ENCODE measurements around the gene PLXNA1. TPM values are rescaled to one million over a fixed set of nuclear protein-coding genes. Genes with fewer than 3 reads are reported as not detected.
A peak's percentile ranks its signal among the peaks of the same experiment; 100 is the strongest.

Gene PLXNA1
- total and polyA plus RNA-seq, 10 of the 15 experiments (the other 5 are each of a cell fraction or from before 2014, with no cell fraction given) = 0.03 to 16.4 (median 2.5) TPM

DNA sequence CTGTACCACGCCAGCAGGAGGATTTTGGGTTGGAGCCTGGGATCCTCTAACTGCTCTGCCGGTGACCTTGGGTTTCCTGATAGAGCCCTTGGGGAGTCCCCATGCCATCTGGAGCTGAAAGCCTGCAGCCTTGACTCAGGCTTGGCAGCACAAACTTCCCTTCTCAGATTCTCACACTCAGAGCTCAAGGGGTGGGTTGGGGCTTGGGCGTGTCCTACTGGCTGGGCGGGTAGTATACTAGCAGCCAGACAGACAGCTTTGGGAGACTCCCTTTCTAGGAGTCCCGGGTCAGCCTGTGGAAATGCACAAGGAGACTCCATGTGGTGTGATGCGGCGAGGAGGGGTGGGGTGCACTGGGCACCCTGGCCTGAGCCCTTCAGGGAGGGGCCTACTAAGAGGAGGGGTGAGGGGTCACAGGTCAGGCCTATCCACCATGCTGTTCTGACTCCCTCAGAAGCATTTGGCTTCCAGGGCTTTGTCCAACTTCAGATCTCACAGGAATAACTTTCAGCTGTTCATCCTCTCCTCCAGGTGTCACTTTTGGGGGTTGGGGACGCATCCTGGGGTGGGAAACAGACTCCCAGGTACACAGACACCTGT, 21.6 kb upstream of the PLXNA1 start:
- SMC1A ChIA-PET (ENCODE audit: uncharacterized antibody, unreplicated experiment) = interaction anchor here (1.0 kb wide), 1 partner anchor 9 kb away, joined by 4 read pairs; no protein-coding TSS in a partner anchor
- H3K27ac ChIP-seq (ENCODE audit: control insufficient read depth, insufficient read depth) = no peak overlapping the region

More for the DNA sequence above, 21.6 kb upstream of the PLXNA1 start:
- H3K79me2 ChIP-seq (ENCODE audit: control insufficient read depth, insufficient read depth, low read length) = no peaks in the 10 kb centered on the region
- no peaks in the 10 kb centered on the region for H3K27me3 ChIP-seq (replicated peaks in 1 of 2; ENCODE audit: control insufficient read depth in 2 of 2, insufficient read depth in 2 of 2, low read length in 1 of 2)
- no peaks in the 10 kb centered on the region for H4K20me1 ChIP-seq (ENCODE audit: control insufficient read depth, insufficient read depth)
- H3K4me3 ChIP-seq = no peak overlapping the region
- ChIA-PET RAD21 (ENCODE audit: unreplicated experiment) (interaction anchor here (0.7 kb wide), 1 partner anchor 24 kb away, joined by 3 read pairs; no protein-coding TSS in a partner anchor), CTCF (interaction anchor here (1.4 to 2.0 kb wide), 2 partner anchors 209 to 282 kb away, joined by 4 to 10 read pairs; no protein-coding TSS in a partner anchor), POLR2A (no interaction called here)
- no TSS peak for BruUV-seq (replicated peaks)
- H3K36me3 ChIP-seq (ENCODE audit: control insufficient read depth in 2 of 2, insufficient read depth in 2 of 2, low read length in 1 of 2) = no peaks in the 10 kb centered on the region; a peak in 2 of 4 replicates
- 0 out of 2 replicates have a peak overlapping the region, but pooled peaks have one; percentile 33 for H3K4me2 ChIP-seq (ENCODE audit: control insufficient read depth, insufficient read depth)
- in situ Hi-C loops (cut with MboI) (no loop called here), intact Hi-C loops (cut with micrococcal nuclease; ENCODE audit: unreplicated experiment) (no loop called here)
- peaks cover 13% of the 10 kb centered on the region for H3K4me1 ChIP-seq (ENCODE audit: control insufficient read depth, insufficient read depth, low read length)
- ATAC-seq (peak; percentile 82), DNase-seq (ENCODE audit: low read depth, low spot score) (no peak), FAIRE-seq (no peak)
- H3K9me3 ChIP-seq (replicated peaks; ENCODE audit: control insufficient read depth, insufficient read depth, low read length) = no peaks in the 10 kb centered on the region
- WGBS (ENCODE audit: insufficient coverage, insufficient replicate concordance, low lambda C conversion rate, missing lambda C conversion rate) = 52% methylated on average over 8 of the region's 8 CpGs
- no peak overlapping the region for H3K9ac ChIP-seq (ENCODE audit: control insufficient read depth, insufficient read depth, low read length)
- TF ChIP-seq EGR1 (IDR thresholded peaks at IDR 0.05; ENCODE audit: borderline replicate concordance in 1 of 2, low read depth in 2 of 2, low read length in 2 of 2) (no peak), ZNF24 (IDR thresholded peaks at IDR 0.05) (no peak)
- TF ChIP-seq, protein P1, sequence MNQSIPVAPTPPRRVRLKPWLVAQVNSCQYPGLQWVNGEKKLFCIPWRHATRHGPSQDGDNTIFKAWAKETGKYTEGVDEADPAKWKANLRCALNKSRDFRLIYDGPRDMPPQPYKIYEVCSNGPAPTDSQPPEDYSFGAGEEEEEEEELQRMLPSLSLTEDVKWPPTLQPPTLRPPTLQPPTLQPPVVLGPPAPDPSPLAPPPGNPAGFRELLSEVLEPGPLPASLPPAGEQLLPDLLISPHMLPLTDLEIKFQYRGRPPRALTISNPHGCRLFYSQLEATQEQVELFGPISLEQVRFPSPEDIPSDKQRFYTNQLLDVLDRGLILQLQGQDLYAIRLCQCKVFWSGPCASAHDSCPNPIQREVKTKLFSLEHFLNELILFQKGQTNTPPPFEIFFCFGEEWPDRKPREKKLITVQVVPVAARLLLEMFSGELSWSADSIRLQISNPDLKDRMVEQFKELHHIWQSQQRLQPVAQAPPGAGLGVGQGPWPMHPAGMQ (IDR thresholded peaks at IDR 0.05; ENCODE audit: borderline replicate concordance) = no peak
- H2AFZ ChIP-seq (ENCODE audit: control insufficient read depth, low read depth, low read length) = 0 out of 2 replicates have a peak overlapping the region, but pooled peaks have one; percentile 17
